RKO (cell line): Measurements from ENCODE around the gene MTA2.
"Not testable (repeated sequence)": the region's sequence is repeated elsewhere in the genome, so short reads cannot be mapped to it uniquely, and the experiment has no call there.

ENCODE experiments used
- DNase-seq: peaks from one replicate; pipeline ENCODE4 v3.0.0-alpha.2; 2016; ENCODE audit warnings: low spot score

MTA2 gene

GRCh38 chr11:62592146-62592815 lies 9.4 kb downstream of the MTA2 start:
- no peak for DNase-seq

GRCh38 chr11:62591448-62592145 lies 10.1 kb downstream of the MTA2 start, which contains the start of gene TUT1:
Gene TUT1, minus strand, starts transcription at chr11:62591523. Its CDS starts 38 bp downstream, at chr11:62591485.
- peak; percentile 100 for DNase-seq

GRCh38 chr11:62588966-62589637 lies 12.6 kb downstream of the MTA2 start:
- peak; percentile 56 for DNase-seq

- not testable (repeated sequence) for DNase-seq
These were observed 16.3 kb downstream of the MTA2 start for GRCh38 chr11:62585356-62585755.

DNA sequence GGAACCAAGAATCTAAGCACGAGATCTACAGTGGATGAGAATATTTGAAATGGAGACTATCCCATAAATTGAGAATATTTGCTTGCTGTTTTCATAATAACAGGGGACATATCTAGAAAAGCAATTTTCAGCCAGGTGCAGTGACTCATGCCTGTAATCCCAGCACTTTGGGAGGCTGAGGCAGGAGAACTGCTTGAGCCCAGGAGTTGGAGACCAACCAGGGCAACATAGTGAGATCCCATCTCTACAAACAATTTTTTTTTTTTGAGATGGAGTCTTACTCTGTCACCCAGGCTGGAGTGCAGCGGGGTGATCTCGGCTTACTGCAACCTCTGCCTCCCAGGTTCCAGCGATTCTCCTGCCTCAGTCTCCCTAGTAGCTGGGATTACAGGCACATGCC lies 19.9 kb downstream of the MTA2 start:
- not testable (repeated sequence) for DNase-seq

DNA sequence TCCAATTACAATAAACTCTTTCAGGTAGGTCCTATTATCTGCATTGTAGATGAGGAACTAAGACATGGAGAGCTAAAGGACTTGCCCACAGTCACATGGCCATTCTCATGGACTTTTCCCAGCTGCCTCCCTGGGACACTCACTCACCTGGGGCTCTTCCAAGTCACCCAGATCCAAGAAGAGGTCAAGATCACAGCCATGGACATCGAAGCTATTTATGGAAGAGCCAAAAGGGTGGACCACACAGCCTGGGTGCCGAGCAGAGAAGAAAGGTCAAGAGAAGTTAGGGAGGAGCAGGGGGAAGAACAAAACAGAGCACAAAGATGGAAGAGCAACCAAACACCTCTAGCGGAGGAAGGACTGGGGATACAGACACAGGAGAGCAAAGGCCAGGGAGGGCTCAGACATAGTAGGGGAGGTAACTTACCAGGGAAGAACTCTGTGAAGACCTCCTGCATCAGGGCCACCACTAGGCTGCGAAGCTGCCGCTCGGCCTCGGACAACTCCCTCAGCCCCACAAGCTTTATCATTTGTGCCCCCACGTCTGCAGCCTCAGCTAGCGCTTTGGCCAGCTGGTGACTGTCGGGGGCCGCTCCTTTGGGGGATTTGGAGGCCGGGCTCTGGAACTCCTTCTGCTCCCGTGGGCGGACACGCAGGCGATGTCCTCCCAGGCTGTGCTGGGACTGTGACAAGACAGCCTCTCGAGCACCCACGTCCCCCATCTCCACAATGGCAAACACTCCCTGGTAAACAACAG lies 20.5 kb downstream of the MTA2 start:
- no peak for DNase-seq

GRCh38 chr11:62579252-62579651 lies 22.4 kb downstream of the MTA2 start:
- no peak for DNase-seq

GRCh38 chr11:62578541-62578940 lies 23.1 kb downstream of the MTA2 start:
- DNase-seq = no peak

DNA sequence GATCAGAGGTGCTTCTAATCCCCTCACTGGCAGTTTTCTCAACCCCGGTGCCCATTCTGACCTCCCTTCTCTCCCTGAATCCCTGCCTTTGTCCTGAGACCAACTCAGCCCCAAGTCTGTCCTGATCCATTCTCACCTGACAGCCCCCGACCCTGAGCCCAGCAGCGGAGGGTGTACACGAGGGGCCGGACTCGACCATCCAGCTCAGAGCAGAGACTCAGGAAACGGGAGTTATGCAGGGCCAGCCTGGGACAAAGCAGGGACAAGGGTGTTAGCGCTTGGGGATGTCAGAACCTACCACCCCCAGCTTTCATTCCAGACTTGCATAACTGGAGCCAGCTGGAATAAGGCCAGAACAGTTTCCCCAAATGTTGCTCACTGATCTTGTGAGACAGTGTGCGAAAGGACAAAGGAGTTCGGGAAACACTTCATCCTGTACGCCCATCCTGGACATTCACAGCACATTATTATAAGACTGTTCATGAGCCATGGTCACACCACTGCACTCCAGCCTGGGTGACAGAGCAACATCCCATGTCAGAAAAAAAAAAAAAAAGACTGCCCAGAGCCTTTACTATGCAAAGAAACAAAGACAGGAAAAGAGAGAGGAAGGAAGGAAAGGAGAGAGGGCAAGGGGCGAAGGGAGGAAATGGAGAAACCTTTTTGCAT lies 24.5 kb downstream of the MTA2 start:
- DNase-seq = no peak

DNA sequence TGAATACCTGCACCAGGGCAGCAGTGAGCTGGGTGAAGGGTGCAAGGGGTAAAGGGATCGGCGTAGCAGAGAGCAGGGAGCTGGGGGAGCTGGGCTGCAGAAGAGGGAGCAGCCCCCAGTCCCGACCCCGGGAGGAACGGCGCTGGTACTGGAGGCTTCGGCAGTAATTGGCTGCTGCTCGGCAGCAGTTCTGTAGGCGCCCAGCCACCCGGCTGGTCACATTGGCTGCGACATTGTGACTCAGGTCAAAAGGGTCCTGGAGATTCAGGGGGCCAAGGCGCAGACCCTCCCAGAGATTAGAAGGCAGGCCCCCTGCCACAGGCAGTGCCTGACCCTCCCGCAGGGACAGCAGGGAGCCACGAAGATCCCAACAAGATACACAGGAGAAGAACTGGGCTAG lies 25.8 kb downstream of the MTA2 start:
- no peak for DNase-seq

DNA sequence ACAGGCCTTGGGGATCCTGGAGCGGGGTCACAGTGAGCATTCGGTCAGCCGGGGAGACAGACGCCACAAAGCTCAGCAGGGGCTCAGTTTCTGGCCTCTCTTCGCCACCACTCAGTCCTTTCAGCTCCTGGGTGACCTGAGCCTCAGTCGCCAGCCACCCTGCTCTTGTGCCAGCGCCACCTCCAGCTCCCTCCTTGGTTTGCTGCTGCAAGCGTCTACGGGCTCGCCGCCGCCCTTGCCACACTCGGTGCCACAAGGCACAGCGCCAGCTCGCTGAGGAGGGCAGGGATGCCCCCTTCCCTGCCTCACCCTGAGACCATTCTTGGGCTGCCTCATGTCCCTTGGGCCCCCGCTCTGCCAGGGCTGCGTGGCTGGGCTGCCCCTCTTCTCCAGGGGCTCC lies 26.5 kb downstream of the MTA2 start:
- DNase-seq = no peak

GRCh38 chr11:62574363-62575071 lies 27.1 kb downstream of the MTA2 start:
- peak; percentile 43 for DNase-seq

DNA sequence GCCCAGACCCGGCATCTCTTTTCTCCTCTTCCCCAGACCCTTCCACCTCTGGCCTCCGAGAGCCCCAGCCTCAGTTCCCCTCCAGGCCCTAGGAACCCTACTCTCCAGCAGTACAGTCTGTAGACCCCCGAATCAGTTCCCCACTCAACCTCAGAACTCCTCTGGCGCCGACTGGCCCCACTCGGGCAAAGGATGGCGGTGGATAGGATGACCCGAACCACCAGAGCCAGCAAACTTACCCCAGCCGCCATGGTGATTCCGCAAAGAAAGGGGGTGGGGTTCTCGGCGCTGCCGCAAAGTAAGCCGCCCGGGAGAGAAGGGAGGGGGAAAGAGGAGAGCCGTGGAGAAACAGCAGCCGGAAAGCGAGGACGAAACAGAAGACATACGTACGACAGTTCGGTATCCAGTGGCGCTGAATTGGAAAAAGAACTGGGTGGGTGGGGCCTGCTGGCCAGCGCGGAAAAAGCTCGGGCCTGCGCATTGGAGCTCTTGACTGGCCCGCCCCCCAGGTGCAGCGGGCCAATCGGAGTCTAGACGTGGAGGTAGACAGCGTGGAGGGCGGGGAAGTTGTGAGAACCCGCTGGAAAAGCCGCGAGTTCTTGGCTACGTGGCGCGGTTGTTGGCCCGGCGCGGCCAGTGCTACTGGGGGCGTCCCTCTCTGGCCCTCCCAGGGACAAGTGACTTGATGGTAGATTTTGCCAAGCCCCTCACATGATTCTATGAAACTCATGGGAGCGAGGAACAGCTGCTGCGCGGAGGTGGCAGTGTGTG lies 27.9 kb downstream of the MTA2 start, which contains the start of gene EEF1G:
Gene EEF1G, minus strand, starts transcription at position 300 of the 771 bp plus-strand sequence. Its CDS starts 49 bp downstream, at position 251.
- DNase-seq = peak; percentile 99

- peak; percentile 52 for DNase-seq
These were observed 28.6 kb downstream of the MTA2 start for GRCh38 chr11:62573006-62573591.

- DNase-seq = no peak
These were observed 29.2 kb downstream of the MTA2 start for GRCh38 chr11:62572431-62572830.

- DNase-seq = not testable (repeated sequence)
These were observed 30.2 kb downstream of the MTA2 start for GRCh38 chr11:62571493-62571892.

DNA sequence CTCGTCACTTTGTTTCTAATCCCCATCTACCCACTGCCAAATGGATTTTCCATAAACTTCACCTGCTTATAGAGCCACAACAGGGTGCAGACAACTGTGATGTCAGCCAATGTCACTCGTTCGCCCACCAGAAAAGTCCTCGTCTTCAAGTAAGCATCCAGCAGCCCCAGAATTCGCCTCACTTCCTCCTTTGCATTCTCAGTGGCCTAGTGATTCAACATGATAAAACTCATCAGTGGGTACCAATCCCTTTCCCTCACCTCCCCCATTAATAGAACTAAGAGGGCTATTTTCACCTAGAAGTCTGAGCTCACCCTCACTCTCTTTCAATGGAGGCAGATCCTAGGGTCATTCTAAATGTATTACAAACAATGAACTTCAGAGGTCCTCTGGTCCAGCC lies 30.8 kb downstream of the MTA2 start:
- DNase-seq = not testable (repeated sequence)

DNA sequence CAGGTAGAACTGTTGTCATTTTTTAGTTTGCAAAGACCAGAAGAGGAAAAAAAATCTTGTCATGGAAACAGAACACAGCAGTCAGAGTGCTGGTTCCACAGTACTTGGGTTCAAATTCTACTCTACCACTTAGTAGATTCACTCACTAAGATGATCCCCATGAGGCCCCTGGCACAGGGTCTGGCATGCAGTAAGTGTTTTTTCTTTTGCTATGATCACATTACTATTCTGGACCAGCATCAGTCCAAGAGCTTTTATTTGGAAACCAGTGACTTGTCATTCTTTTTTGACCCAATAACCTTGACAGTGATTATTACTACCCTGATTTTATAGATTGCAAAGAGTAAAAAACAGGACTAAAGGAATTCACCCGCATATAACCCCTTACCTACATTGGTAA lies 32.1 kb downstream of the MTA2 start:
- no peak for DNase-seq

DNA sequence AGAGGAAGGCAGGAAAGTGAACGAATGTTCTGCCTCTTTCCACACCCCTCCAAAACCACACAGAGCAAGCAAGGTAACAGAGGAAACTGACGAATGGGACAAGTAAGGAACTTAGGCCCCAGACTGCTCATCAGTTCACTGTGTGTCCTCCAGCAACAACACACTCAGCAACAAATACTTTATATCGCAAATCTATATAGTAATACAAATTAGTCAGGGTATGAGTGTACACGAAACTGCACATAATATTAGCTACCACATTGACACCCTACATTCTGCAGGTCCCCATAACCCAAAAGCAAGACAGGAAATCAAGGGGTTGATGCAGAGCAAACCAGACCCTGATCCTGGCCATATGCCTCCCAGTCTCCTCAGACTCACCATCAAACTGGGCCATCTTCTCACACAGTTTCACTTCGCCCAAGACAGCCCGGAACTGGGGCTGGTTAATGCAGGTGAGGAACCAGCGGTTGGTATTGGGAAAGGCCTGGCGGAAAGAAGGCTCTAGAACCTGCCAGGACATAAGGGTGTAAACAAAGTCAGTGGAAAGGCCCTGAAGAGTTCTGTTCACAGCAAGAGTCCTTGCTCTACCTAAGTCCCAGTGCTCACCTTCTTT lies 34.5 kb downstream of the MTA2 start:
- no peak for DNase-seq
